Thyroid gland (tissue), 4 donors: ENCODE measurements around the gene OR2AG2.

ENCODE experiments used
- POLR2A ChIP-seq, 2 donors: fragments of 450-650 bp; IDR thresholded peaks; one replicate each; pipeline ENCODE4 v1.6.1; 2017; ENCODE audit warnings: antibody characterized with exemption in 2 of 2, mild to moderate bottlenecking in 2 of 2, moderate library complexity in 1 of 2
- TF ChIP-seq, protein P1 (sequence below), 6 experiments: fragments of 200-600 bp in 3 of 6; fragments of 450-650 bp in 3 of 6; sonication (generic) in 3 of 6; IDR thresholded peaks; one replicate each; pipeline ENCODE4 v1.5.1; 2016 to 2019; ENCODE audit warnings: antibody characterized with exemption in 6 of 6, mild to moderate bottlenecking in 2 of 6, inconsistent platforms in 1 of 6, moderate library complexity in 1 of 6

DNA sequence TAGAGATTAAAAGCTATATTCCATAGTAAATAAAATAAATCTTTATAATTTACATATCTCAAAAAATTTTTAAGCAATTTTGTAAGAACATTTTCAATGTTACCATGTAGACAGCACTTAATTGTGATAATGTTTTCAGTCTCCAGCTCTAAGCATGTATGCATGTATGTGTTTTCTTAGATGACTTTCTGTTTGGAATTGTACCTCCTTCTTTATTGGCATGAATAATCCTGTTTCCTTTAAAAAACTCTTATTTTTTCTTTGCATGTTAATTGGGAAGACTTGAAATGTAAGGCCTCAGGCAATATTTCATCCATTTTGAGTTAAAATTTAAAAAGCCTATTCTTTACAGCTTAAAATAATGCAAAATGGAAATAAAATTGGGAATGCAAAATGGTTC is 9.1 kb upstream of the OR2AG2 start:
- TF ChIP-seq, protein P1, sequence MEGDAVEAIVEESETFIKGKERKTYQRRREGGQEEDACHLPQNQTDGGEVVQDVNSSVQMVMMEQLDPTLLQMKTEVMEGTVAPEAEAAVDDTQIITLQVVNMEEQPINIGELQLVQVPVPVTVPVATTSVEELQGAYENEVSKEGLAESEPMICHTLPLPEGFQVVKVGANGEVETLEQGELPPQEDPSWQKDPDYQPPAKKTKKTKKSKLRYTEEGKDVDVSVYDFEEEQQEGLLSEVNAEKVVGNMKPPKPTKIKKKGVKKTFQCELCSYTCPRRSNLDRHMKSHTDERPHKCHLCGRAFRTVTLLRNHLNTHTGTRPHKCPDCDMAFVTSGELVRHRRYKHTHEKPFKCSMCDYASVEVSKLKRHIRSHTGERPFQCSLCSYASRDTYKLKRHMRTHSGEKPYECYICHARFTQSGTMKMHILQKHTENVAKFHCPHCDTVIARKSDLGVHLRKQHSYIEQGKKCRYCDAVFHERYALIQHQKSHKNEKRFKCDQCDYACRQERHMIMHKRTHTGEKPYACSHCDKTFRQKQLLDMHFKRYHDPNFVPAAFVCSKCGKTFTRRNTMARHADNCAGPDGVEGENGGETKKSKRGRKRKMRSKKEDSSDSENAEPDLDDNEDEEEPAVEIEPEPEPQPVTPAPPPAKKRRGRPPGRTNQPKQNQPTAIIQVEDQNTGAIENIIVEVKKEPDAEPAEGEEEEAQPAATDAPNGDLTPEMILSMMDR (IDR thresholded peaks at IDR 0.05), result no peak
- TF ChIP-seq POLR2A (IDR thresholded peaks at IDR 0.05), result no peak
